ENCODE measurements around the gene SBF1. TPM values are rescaled to one million over a fixed set of nuclear protein-coding genes. Genes with fewer than 3 reads are reported as not detected.

The SBF1 gene
- total RNA-seq, 4 donors from 2014 or later, result 92.5 to 137 (median 115) TPM

DNA sequence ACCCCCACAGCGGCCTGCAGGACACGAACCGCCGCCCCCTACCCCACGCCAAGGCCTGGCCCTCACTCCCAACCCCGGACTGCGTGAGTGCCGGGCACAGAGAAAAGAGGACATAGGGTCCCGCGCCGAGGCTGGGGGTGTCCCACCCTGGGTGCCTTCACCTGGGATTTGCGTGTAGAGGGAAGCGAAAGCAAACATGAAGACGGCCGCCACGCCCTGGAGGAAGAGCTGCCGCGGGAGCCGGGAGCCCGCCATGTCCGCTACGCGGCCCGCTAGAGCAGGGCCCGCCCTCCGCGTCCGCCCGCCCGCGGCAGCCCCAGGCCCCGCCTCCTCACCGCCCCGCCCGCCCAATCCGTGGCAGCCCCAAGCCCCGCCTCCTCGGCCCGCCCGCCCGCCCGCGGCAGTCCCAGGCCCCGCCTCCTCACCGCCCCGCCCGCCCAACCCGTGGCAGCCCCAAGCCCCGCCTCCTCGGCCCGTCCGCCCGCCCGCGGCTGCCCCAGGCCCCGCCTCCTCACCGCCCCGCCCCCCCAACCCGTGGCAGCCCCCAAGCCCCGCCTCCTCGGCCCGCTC lies 32.7 kb upstream of the SBF1 start, which contains the start of gene LMF2:
Gene LMF2, minus strand, starts transcription at position 282 of the 570 bp plus-strand sequence. Its CDS starts 27 bp downstream, at position 255.
- H3K4me3 ChIP-seq, result peak within 1 kb of the TSS; percentile 81
- no peaks in the 10 kb centered on the region for H3K9me3 ChIP-seq
- no CpG with 5 or more reads among the region's 62 CpGs for WGBS
- peaks cover 42% of the 10 kb centered on the region for H3K36me3 ChIP-seq
- H3K4me1 ChIP-seq, result peaks cover 49% of the 10 kb centered on the region
- TF ChIP-seq, protein P1, sequence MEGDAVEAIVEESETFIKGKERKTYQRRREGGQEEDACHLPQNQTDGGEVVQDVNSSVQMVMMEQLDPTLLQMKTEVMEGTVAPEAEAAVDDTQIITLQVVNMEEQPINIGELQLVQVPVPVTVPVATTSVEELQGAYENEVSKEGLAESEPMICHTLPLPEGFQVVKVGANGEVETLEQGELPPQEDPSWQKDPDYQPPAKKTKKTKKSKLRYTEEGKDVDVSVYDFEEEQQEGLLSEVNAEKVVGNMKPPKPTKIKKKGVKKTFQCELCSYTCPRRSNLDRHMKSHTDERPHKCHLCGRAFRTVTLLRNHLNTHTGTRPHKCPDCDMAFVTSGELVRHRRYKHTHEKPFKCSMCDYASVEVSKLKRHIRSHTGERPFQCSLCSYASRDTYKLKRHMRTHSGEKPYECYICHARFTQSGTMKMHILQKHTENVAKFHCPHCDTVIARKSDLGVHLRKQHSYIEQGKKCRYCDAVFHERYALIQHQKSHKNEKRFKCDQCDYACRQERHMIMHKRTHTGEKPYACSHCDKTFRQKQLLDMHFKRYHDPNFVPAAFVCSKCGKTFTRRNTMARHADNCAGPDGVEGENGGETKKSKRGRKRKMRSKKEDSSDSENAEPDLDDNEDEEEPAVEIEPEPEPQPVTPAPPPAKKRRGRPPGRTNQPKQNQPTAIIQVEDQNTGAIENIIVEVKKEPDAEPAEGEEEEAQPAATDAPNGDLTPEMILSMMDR (IDR thresholded peaks at IDR 0.05), result no peak
- TF ChIP-seq POLR2A (IDR thresholded peaks at IDR 0.05), result no peak
- TF ChIP-seq POLR2AphosphoS5 (IDR thresholded peaks at IDR 0.05), result no peak
- no peak for TF ChIP-seq EP300 (IDR thresholded peaks at IDR 0.05)
- peak; percentile 91 to 93 for DNase-seq (ENCODE audit: low spot score in 2 of 2)
- peak within 1 kb of the TSS; percentile 86 for H3K27ac ChIP-seq
- no peaks in the 10 kb centered on the region for H3K27me3 ChIP-seq

DNA sequence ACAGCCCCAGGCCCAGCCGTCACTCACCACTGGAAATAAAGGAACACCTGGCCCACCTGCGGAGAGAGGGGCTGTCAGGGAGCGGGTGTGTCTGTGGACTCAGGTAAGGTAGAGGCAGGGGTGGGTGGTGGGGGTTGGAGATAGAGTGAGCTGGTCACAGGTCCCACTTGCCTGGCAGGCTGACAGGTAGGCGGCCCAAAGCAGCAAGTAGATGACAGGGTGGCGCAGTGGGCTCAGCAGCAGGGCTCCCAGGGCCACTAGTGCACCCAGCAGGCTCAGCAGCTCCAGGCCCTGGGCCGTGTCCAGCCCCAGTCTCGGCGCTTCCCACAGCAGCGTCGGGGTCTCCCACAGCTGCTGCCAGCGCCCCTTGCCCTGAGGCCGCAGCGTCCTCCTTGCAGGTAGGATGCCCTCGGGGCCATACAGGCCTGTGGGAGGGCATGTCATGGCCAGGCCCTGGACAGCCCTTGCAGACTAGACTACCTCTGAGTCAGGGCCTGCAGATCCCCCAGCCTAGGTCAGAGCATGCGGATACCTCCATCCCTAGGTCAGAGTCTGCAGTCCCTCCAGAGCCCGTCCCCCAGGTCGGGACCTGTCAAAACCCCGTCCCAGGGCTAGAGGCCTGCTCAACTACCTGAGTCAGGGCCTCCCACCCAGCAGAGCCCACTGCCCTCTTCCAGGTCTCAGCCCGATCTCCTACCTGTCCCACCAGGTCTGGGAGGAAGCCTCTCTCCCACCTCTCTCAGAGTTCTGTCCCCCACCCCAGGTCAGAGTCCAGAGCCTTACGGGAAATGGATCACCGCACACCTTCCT lies 32.0 kb upstream of the SBF1 start:
- Histone ChIP-seq H3K27ac (peak overlapping the region; percentile 76), H3K9me3 (no peaks in the 10 kb centered on the region), H3K36me3 (peaks cover 47% of the 10 kb centered on the region), H3K4me3 (peak overlapping the region; percentile 81), H3K4me1 (peaks cover 46% of the 10 kb centered on the region), H3K27me3 (no peaks in the 10 kb centered on the region)
- peak in 1 of 2 donors; percentile 82 for DNase-seq (ENCODE audit: low spot score in 2 of 2)
- 3% methylated on average over 6 of the region's 21 CpGs for WGBS
- TF ChIP-seq POLR2A (IDR thresholded peaks at IDR 0.05) (no peak), POLR2AphosphoS5 (IDR thresholded peaks at IDR 0.05) (no peak)

DNA sequence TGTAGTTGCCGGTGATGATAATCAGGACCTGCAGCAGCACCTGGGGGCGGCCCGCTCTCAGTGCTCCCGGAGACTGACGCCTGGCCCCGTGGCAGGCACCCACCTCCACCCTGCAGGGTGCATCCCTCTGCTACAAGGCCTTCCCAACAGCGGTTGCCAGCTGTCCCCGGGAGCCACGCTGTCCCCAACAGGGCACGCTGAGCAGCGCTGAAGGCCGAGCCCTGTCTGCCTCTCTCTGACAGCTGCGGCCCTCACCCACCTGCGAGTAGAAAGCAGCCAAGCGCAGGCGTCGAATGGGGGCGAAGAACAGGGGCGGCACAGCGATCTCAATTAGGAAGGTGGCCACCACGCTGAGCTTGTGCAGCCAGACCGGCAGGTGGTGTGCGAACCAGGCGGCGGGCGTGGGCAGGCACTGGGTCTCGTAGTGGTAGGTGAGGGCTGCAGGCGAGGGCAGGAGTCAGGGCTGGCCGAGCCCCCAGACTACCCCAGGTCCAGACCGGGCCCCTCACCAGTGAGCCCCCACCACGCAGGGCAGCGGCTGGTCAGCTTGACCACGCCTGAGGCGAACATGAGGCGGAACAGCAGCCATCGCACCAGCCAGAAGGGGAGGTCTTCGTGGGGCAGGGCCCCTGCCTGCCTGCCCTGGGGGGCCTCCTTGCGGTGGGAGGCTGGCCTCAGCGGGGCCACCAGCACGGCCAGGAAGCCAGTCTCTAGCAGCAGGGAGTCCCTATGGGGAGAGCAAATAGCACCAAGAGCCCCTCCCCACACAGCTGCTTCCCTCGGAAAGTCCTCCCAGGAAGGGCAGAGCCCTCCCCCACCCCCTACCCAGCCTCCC lies 31.2 kb upstream of the SBF1 start:
- peak in 1 of 2 donors; percentile 73 for DNase-seq (ENCODE audit: low spot score in 2 of 2)
- Histone ChIP-seq H3K4me3 (peak overlapping the region; percentile 81), H3K4me1 (peaks cover 44% of the 10 kb centered on the region), H3K27ac (no peak overlapping the region), H3K9me3 (no peaks in the 10 kb centered on the region), H3K36me3 (peaks cover 43% of the 10 kb centered on the region), H3K27me3 (no peaks in the 10 kb centered on the region)
- TF ChIP-seq EP300 (IDR thresholded peaks at IDR 0.05) (no peak), POLR2AphosphoS5 (IDR thresholded peaks at IDR 0.05) (no peak), POLR2A (IDR thresholded peaks at IDR 0.05) (no peak)
- TF ChIP-seq, protein P1 (IDR thresholded peaks at IDR 0.05), result no peak
- 100% methylated on average over 1 of the region's 41 CpGs for WGBS

- Histone ChIP-seq H3K27me3 (no peaks in the 10 kb centered on the region), H3K27ac (no peak overlapping the region), H3K4me3 (no peak overlapping the region), H3K9me3 (no peaks in the 10 kb centered on the region), H3K36me3 (peaks cover 38% of the 10 kb centered on the region), H3K4me1 (peaks cover 44% of the 10 kb centered on the region)
- no CpG with 5 or more reads among the region's 14 CpGs for WGBS
- TF ChIP-seq POLR2A (IDR thresholded peaks at IDR 0.05) (no peak), POLR2AphosphoS5 (IDR thresholded peaks at IDR 0.05) (no peak), EP300 (IDR thresholded peaks at IDR 0.05) (no peak)
- TF ChIP-seq, protein P1 (IDR thresholded peaks at IDR 0.05), result no peak
- peak; percentile 53 to 75 for DNase-seq (ENCODE audit: low spot score in 2 of 2)
Observed at GRCh38 chr22:50505276-50505775, 30.5 kb upstream of the SBF1 start.

GRCh38 chr22:50504369-50505211 lies 29.8 kb upstream of the SBF1 start:
- Histone ChIP-seq H3K9me3 (no peaks in the 10 kb centered on the region), H3K27me3 (no peaks in the 10 kb centered on the region), H3K4me3 (no peak overlapping the region), H3K27ac (no peak overlapping the region), H3K36me3 (peaks cover 37% of the 10 kb centered on the region), H3K4me1 (peaks cover 41% of the 10 kb centered on the region)
- 85% methylated on average over 15 of the region's 44 CpGs for WGBS
- no peak for TF ChIP-seq EP300 (IDR thresholded peaks at IDR 0.05)
- no peak for TF ChIP-seq POLR2A (IDR thresholded peaks at IDR 0.05)
- no peak for TF ChIP-seq POLR2AphosphoS5 (IDR thresholded peaks at IDR 0.05)
- TF ChIP-seq, protein P1 (IDR thresholded peaks at IDR 0.05), result no peak
- DNase-seq (ENCODE audit: low spot score in 2 of 2), result peak; percentile 68 to 79
